Measurements from ENCODE around the gene HLF.
"Not testable (repeated sequence)": the region's sequence is repeated elsewhere in the genome, so short reads cannot be mapped to it uniquely, and the experiment has no call there.

The HLF gene

GRCh38 chr17:55323518-55324295, 58.9 kb downstream of the HLF start:
- FAIRE-seq (no peak), DNase-seq (ENCODE audit: insufficient read length, low spot score) (no peak)

- no peak for DNase-seq (ENCODE audit: insufficient read length, low spot score)
- FAIRE-seq: no peak
Observed at GRCh38 chr17:55324296-55324978, 59.7 kb downstream of the HLF start.

GRCh38 chr17:55325406-55325805, 60.6 kb downstream of the HLF start:
- FAIRE-seq: no peak

GRCh38 chr17:55326030-55326429, 61.3 kb downstream of the HLF start:
- no peak for FAIRE-seq
- no peak for DNase-seq (ENCODE audit: insufficient read length, low spot score)

More at GRCh38 chr17:55325406-55325805, 60.6 kb downstream of the HLF start:
- DNase-seq (ENCODE audit: insufficient read length, low spot score): no peak

- FAIRE-seq (no peak), DNase-seq (ENCODE audit: insufficient read length, low spot score) (no peak)
Observed at GRCh38 chr17:55327225-55328088, 62.7 kb downstream of the HLF start.

- not testable (repeated sequence) for FAIRE-seq
Observed at GRCh38 chr17:55328514-55328913, 63.8 kb downstream of the HLF start.

GRCh38 chr17:55330344-55330933, 65.7 kb downstream of the HLF start:
- DNase-seq (ENCODE audit: insufficient read length, low spot score): no peak

More at GRCh38 chr17:55328514-55328913, 63.8 kb downstream of the HLF start:
- not testable (repeated sequence) for DNase-seq (ENCODE audit: insufficient read length, low spot score)

GRCh38 chr17:55332296-55333041, 67.7 kb downstream of the HLF start:
- DNase-seq (ENCODE audit: insufficient read length, low spot score) (no peak), FAIRE-seq (no peak)

More at GRCh38 chr17:55330344-55330933, 65.7 kb downstream of the HLF start:
- FAIRE-seq: no peak

- no peak for DNase-seq (ENCODE audit: insufficient read length, low spot score)
- FAIRE-seq: no peak
Observed at GRCh38 chr17:55334285-55334684, 69.5 kb downstream of the HLF start.

- DNase-seq (ENCODE audit: insufficient read length, low spot score): no peak
- no peak for FAIRE-seq
Observed at GRCh38 chr17:55334881-55335540, 70.3 kb downstream of the HLF start.

- DNase-seq (ENCODE audit: insufficient read length, low spot score): no peak
Observed at GRCh38 chr17:55335625-55336024, 70.9 kb downstream of the HLF start.

GRCh38 chr17:55336426-55336825, 71.7 kb downstream of the HLF start:
- DNase-seq (ENCODE audit: insufficient read length, low spot score) (no peak), FAIRE-seq (no peak)

More at GRCh38 chr17:55335625-55336024, 70.9 kb downstream of the HLF start:
- FAIRE-seq: no peak

GRCh38 chr17:55340176-55340575, 75.4 kb downstream of the HLF start:
- FAIRE-seq: no peak
- no peak for DNase-seq (ENCODE audit: insufficient read length, low spot score)

GRCh38 chr17:55340686-55341085, 75.9 kb downstream of the HLF start:
- FAIRE-seq: no peak

GRCh38 chr17:55341432-55341831, 76.7 kb downstream of the HLF start:
- DNase-seq (ENCODE audit: insufficient read length, low spot score): no peak
- no peak for FAIRE-seq

More at GRCh38 chr17:55340686-55341085, 75.9 kb downstream of the HLF start:
- DNase-seq (ENCODE audit: insufficient read length, low spot score): no peak

GRCh38 chr17:55342800-55343585, 78.2 kb downstream of the HLF start:
- FAIRE-seq: no peak
- no peak for DNase-seq (ENCODE audit: insufficient read length, low spot score)

GRCh38 chr17:55343900-55344513, 79.2 kb downstream of the HLF start:
- FAIRE-seq: no peak
- no peak for DNase-seq (ENCODE audit: insufficient read length, low spot score)

- DNase-seq (ENCODE audit: insufficient read length, low spot score) (no peak), FAIRE-seq (no peak)
Observed at GRCh38 chr17:55344514-55344997, 79.8 kb downstream of the HLF start.
